ENCODE data around the gene CSN1S1. TPM values are rescaled to one million over a fixed set of nuclear protein-coding genes. Genes with fewer than 3 reads are reported as not detected.
"Not testable (repeated sequence)": the region's sequence is repeated elsewhere in the genome, so short reads cannot be mapped to it uniquely, and the experiment has no call there.

CSN1S1 gene
- total RNA-seq, 1 donor from 2014 or later, result not detected

DNA sequence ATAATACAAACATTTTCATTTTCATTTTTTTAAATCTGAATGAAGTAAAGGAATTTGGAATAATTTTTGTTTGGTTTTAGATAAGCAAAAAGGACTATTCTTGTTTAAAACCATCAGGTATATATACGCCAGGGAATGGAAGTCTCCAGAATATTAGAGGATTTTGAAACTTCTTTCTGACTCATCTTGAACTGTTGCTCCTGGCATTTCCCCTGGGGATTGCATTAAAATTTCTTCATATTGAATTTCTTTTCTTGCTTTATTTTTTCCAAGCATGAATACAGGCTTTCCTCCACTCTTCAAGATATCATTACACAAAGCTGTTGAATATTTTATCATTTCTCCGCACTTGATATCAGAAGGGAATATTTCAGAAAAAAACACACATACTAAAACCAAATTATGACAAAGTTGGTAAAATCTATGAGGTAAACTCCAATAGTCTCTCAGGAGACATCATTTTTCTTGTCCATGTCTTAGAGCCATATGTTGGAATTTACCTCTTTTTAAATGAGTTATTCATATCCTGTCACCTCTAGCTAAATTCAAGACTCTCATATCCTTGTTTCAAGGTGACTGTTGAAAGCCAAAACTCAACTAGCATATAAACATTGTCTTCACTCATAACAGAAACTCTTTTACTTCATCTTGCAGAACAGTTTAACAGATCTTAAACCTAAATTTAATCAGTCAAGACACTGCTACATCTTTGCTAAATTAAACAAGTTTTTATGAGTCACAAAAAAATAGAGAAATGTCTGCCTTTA lies 20.7 kb upstream of the CSN1S1 start:
- H3K27me3 ChIP-seq (ENCODE audit: insufficient read depth, low read length), result no peaks in the 10 kb centered on the region
- no peak for FAIRE-seq
- no peaks in the 10 kb centered on the region for H3K9me3 ChIP-seq (ENCODE audit: insufficient read depth, low read depth, low read length)
- Mint-ChIP-seq H3K27ac (ENCODE audit: unreplicated experiment) (no peak overlapping the region), H3K4me1 (ENCODE audit: low read depth, unreplicated experiment) (peaks cover 17% of the 10 kb centered on the region), H3K36me3 (ENCODE audit: low read depth, unreplicated experiment) (no peaks in the 10 kb centered on the region), H3K9me3 (ENCODE audit: unreplicated experiment) (no peaks in the 10 kb centered on the region), H3K4me3 (ENCODE audit: unreplicated experiment) (no peak overlapping the region), H3K27me3 (ENCODE audit: low read depth, unreplicated experiment) (no peaks in the 10 kb centered on the region)
- no peaks in the 10 kb centered on the region for H4K20me1 ChIP-seq (ENCODE audit: insufficient read depth, low read length)
- no peak for DNase-seq (ENCODE audit: low read depth)
- no peaks in the 10 kb centered on the region for H3K79me2 ChIP-seq (ENCODE audit: insufficient read depth, low read length)
- H3K4me2 ChIP-seq (ENCODE audit: low read length), result no peak overlapping the region
- H3K27ac ChIP-seq (ENCODE audit: low read depth, low read length), result no peak overlapping the region
- no peak overlapping the region for H3K9ac ChIP-seq (ENCODE audit: low read length)
- no peak overlapping the region for H3K4me3 ChIP-seq (ENCODE audit: insufficient read depth, low read depth, low read length)
- no peaks in the 10 kb centered on the region for H3K4me1 ChIP-seq (ENCODE audit: insufficient read depth, low read length)
- no peak overlapping the region for H2AFZ ChIP-seq (ENCODE audit: low read depth, low read length)
- TF ChIP-seq, protein P1, sequence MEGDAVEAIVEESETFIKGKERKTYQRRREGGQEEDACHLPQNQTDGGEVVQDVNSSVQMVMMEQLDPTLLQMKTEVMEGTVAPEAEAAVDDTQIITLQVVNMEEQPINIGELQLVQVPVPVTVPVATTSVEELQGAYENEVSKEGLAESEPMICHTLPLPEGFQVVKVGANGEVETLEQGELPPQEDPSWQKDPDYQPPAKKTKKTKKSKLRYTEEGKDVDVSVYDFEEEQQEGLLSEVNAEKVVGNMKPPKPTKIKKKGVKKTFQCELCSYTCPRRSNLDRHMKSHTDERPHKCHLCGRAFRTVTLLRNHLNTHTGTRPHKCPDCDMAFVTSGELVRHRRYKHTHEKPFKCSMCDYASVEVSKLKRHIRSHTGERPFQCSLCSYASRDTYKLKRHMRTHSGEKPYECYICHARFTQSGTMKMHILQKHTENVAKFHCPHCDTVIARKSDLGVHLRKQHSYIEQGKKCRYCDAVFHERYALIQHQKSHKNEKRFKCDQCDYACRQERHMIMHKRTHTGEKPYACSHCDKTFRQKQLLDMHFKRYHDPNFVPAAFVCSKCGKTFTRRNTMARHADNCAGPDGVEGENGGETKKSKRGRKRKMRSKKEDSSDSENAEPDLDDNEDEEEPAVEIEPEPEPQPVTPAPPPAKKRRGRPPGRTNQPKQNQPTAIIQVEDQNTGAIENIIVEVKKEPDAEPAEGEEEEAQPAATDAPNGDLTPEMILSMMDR (IDR thresholded peaks at IDR 0.05; ENCODE audit: insufficient read depth, low read depth, low read length), result no peak
- TF ChIP-seq EZH2 (IDR thresholded peaks at IDR 0.05; ENCODE audit: insufficient read depth, low read length), result no peak
- no peaks in the 10 kb centered on the region for H3K36me3 ChIP-seq (ENCODE audit: insufficient read depth, low read length)

GRCh38 chr4:69920874-69921273 lies 10.0 kb upstream of the CSN1S1 start:
- FAIRE-seq (no peak), DNase-seq (ENCODE audit: low read depth) (no peak)
- H3K4me2 ChIP-seq (ENCODE audit: low read length), result no peak overlapping the region
- no peak overlapping the region for H3K9ac ChIP-seq (ENCODE audit: low read length)
- Mint-ChIP-seq H3K4me3 (ENCODE audit: unreplicated experiment) (no peak overlapping the region), H3K27me3 (ENCODE audit: low read depth, unreplicated experiment) (no peaks in the 10 kb centered on the region), H3K9me3 (ENCODE audit: unreplicated experiment) (no peaks in the 10 kb centered on the region), H3K36me3 (ENCODE audit: low read depth, unreplicated experiment) (no peaks in the 10 kb centered on the region), H3K4me1 (ENCODE audit: low read depth, unreplicated experiment) (no peaks in the 10 kb centered on the region), H3K27ac (ENCODE audit: unreplicated experiment) (no peak overlapping the region)
- no peaks in the 10 kb centered on the region for H3K36me3 ChIP-seq (ENCODE audit: insufficient read depth, low read length)
- no peaks in the 10 kb centered on the region for H3K4me1 ChIP-seq (ENCODE audit: insufficient read depth, low read length)
- H2AFZ ChIP-seq (ENCODE audit: low read depth, low read length), result no peak overlapping the region
- no peak for TF ChIP-seq EZH2 (IDR thresholded peaks at IDR 0.05; ENCODE audit: insufficient read depth, low read length)
- TF ChIP-seq, protein P1 (IDR thresholded peaks at IDR 0.05; ENCODE audit: insufficient read depth, low read depth, low read length), result no peak
- H4K20me1 ChIP-seq (ENCODE audit: insufficient read depth, low read length), result no peaks in the 10 kb centered on the region
- no peak overlapping the region for H3K27ac ChIP-seq (ENCODE audit: low read depth, low read length)
- H3K79me2 ChIP-seq (ENCODE audit: insufficient read depth, low read length), result no peaks in the 10 kb centered on the region
- H3K9me3 ChIP-seq (ENCODE audit: insufficient read depth, low read depth, low read length), result no peaks in the 10 kb centered on the region
- H3K4me3 ChIP-seq (ENCODE audit: insufficient read depth, low read depth, low read length), result no peak overlapping the region
- no peaks in the 10 kb centered on the region for H3K27me3 ChIP-seq (ENCODE audit: insufficient read depth, low read length)

GRCh38 chr4:69923782-69924410 lies 7.0 kb upstream of the CSN1S1 start:
- H4K20me1 ChIP-seq (ENCODE audit: insufficient read depth, low read length); H3K9ac ChIP-seq (ENCODE audit: low read length); H3K79me2 ChIP-seq (ENCODE audit: insufficient read depth, low read length); H3K27me3 Mint-ChIP-seq (ENCODE audit: low read depth, unreplicated experiment); H3K4me2 ChIP-seq (ENCODE audit: low read length); H3K27ac ChIP-seq (ENCODE audit: low read depth, low read length); H3K4me3 Mint-ChIP-seq (ENCODE audit: unreplicated experiment); H3K4me3 ChIP-seq (ENCODE audit: insufficient read depth, low read depth, low read length); H3K27ac Mint-ChIP-seq (ENCODE audit: unreplicated experiment); H3K27me3 ChIP-seq (ENCODE audit: insufficient read depth, low read length); H3K36me3 Mint-ChIP-seq (ENCODE audit: low read depth, unreplicated experiment); H2AFZ ChIP-seq (ENCODE audit: low read depth, low read length); DNase-seq (ENCODE audit: low read depth); H3K9me3 ChIP-seq (ENCODE audit: insufficient read depth, low read depth, low read length); H3K4me1 ChIP-seq (ENCODE audit: insufficient read depth, low read length); H3K9me3 Mint-ChIP-seq (ENCODE audit: unreplicated experiment); H3K4me1 Mint-ChIP-seq (ENCODE audit: low read depth, unreplicated experiment); FAIRE-seq; H3K36me3 ChIP-seq (ENCODE audit: insufficient read depth, low read length): not testable (repeated sequence)

Data from astrocyte (in vitro differentiated cells and primary cell).